NCI-H748 (cell line): ENCODE measurements around the gene GIMAP2.
"Not testable (repeated sequence)": the region's sequence is repeated elsewhere in the genome, so short reads cannot be mapped to it uniquely, and the experiment has no call there.

Experiments
- DNase-seq: peaks from one replicate; lab custom pipeline; 2025; ENCODE audit not compliant: unreplicated experiment; lab: John Stamatoyannopoulos, UW

Gene GIMAP2

GRCh38 chr7:150676276-150676675 is 9.2 kb upstream of the GIMAP2 start:
- not testable (repeated sequence) for DNase-seq

- not testable (repeated sequence) for DNase-seq
Measured at GRCh38 chr7:150676854-150677253, 8.7 kb upstream of the GIMAP2 start.

GRCh38 chr7:150678601-150679000 is 6.9 kb upstream of the GIMAP2 start:
- DNase-seq, result not testable (repeated sequence)

GRCh38 chr7:150680364-150680763 is 5.1 kb upstream of the GIMAP2 start:
- DNase-seq, result not testable (repeated sequence)

GRCh38 chr7:150686030-150686631 is 625 bp downstream of the GIMAP2 start:
- no peak for DNase-seq

- DNase-seq, result no peak
Measured at GRCh38 chr7:150688630-150689029, 3.1 kb downstream of the GIMAP2 start.

GRCh38 chr7:150695654-150696053 is 10.1 kb downstream of the GIMAP2 start:
- DNase-seq, result no peak

- no peak for DNase-seq
Measured at GRCh38 chr7:150703209-150703608, 17.7 kb downstream of the GIMAP2 start.

GRCh38 chr7:150715293-150715692 is 29.8 kb downstream of the GIMAP2 start:
- DNase-seq, result no peak

- DNase-seq, result no peak
Measured at GRCh38 chr7:150715738-150716137, 30.2 kb downstream of the GIMAP2 start.

- DNase-seq, result no peak
Measured at GRCh38 chr7:150716368-150716767, 30.9 kb downstream of the GIMAP2 start, which contains the start of gene GIMAP1. Gene GIMAP1 (plus strand): TSS chr7:150716613. CDS start chr7:150719048, 2,435 bp downstream.

GRCh38 chr7:150716939-150717338 is 31.4 kb downstream of the GIMAP2 start:
- no peak for DNase-seq

GRCh38 chr7:150717814-150718420 is 32.4 kb downstream of the GIMAP2 start:
- no peak for DNase-seq

GRCh38 chr7:150719436-150719835 is 33.9 kb downstream of the GIMAP2 start:
- DNase-seq, result no peak

- DNase-seq, result no peak
Measured at GRCh38 chr7:150719960-150720891, 34.7 kb downstream of the GIMAP2 start.

- DNase-seq, result no peak
Measured at GRCh38 chr7:150721970-150722373, 36.5 kb downstream of the GIMAP2 start.

- no peak for DNase-seq
Measured at GRCh38 chr7:150722431-150722931, 37.0 kb downstream of the GIMAP2 start.

- no peak for DNase-seq
Measured at GRCh38 chr7:150723467-150723866, 38.0 kb downstream of the GIMAP2 start.

GRCh38 chr7:150727381-150727780 is 41.9 kb downstream of the GIMAP2 start:
- DNase-seq, result no peak

- DNase-seq, result no peak
Measured at GRCh38 chr7:150728011-150728410, 42.5 kb downstream of the GIMAP2 start.

GRCh38 chr7:150728609-150729008 is 43.1 kb downstream of the GIMAP2 start:
- no peak for DNase-seq

- no peak for DNase-seq
Measured at GRCh38 chr7:150731916-150732315, 46.4 kb downstream of the GIMAP2 start.
